Endothelial cell of umbilical vein (primary cell): ENCODE data around the gene ARID1B. TPM values are rescaled to one million over a fixed set of nuclear protein-coding genes. Genes with fewer than 3 reads are reported as not detected.

Experiments
- BruUV-seq: library from RNA; stranded (reverse); fragments of 400-500 nt; replicated peaks from 2 replicates; lab custom pipeline; 2021; lab: Mats Ljungman, UMichigan
- CTCF ChIA-PET: fragments of 300-600, 350-600 bp; sonication (Branson Sonifier 250); formaldehyde crosslinking; loops from one replicate; lab custom pipeline; 2021; ENCODE audit warnings: antibody characterized with exemption, inconsistent platforms; lab: Charles Lee
- POLR2A ChIA-PET: fragments of 300-600, 350-600 bp; sonication (Branson Sonifier 250); formaldehyde crosslinking; loops from one replicate; lab custom pipeline; 2021; ENCODE audit warnings: antibody characterized with exemption, inconsistent platforms; lab: Charles Lee
- DNase-seq: peaks from one replicate; pipeline ENCODE4 v3.0.0-alpha.2; 2011; ENCODE audit warnings: low read depth, low spot score
- FAIRE-seq: peaks from 2 replicates; lab custom pipeline; 2011; peaks lifted over from hg19 to GRCh38; lab: Jason Lieb, UNC
- H2AFZ ChIP-seq: 2 replicates; pipeline ENCODE4 v1.6.0; 2012; ENCODE audit warnings: low read depth, low read length, control low read depth, inconsistent platforms
- H3K27ac ChIP-seq: 2 replicates; pipeline ENCODE4 v1.5.1; 2011; ENCODE audit warnings: low read depth, mild to moderate bottlenecking, control low read depth, low read length, moderate library complexity; ENCODE audit not compliant: insufficient read depth
- H3K27me3 ChIP-seq, 2 experiments: 2 replicates each; pipeline versions ENCODE4 v1.6.0 to v1.6.1; 2011; ENCODE audit warnings: low read length in 2 of 2, mixed read lengths in 1 of 2; ENCODE audit not compliant: control insufficient read depth in 2 of 2, insufficient read depth in 2 of 2
- H3K36me3 ChIP-seq, 2 experiments: 2 replicates in 1 of 2; 3 replicates in 1 of 2; pipeline ENCODE4 v1.5.1; 2011; ENCODE audit warnings: low read length in 2 of 2, mild to moderate bottlenecking in 1 of 2, moderate library complexity in 1 of 2; ENCODE audit not compliant: control insufficient read depth in 2 of 2, insufficient read depth in 2 of 2; ENCODE audit errors: extremely low read depth in 1 of 2
- H3K4me1 ChIP-seq: 3 replicates; pipeline ENCODE4 v1.5.1; 2011; ENCODE audit warnings: mild to moderate bottlenecking, low read length; ENCODE audit not compliant: control insufficient read depth, insufficient read depth; ENCODE audit errors: extremely low read depth
- H3K4me2 ChIP-seq: 2 replicates; pipeline ENCODE4 v1.6.1; 2011; ENCODE audit warnings: low read length, control low read depth, mixed read lengths; ENCODE audit not compliant: insufficient read depth
- H3K4me3 ChIP-seq, 3 experiments: fragments of 200-600 bp in 1 of 3; sonication (generic), shearing (Covaris generic) in 1 of 3; replicated peaks in 1 of 3; 2 replicates each; pipeline ENCODE4 v1.5.1; 2011 to 2016; ENCODE audit warnings: control low read depth in 3 of 3, low read length in 3 of 3, mild to moderate bottlenecking in 2 of 3, inconsistent platforms in 1 of 3, low read depth in 1 of 3, moderate library complexity in 1 of 3; ENCODE audit not compliant: insufficient read depth in 1 of 3
- H3K79me2 ChIP-seq: 2 replicates; pipeline ENCODE4 v1.6.0; 2012; ENCODE audit warnings: low read length, inconsistent platforms; ENCODE audit not compliant: control insufficient read depth, insufficient read depth
- H3K9ac ChIP-seq: replicated peaks from 2 replicates; pipeline ENCODE3; 2011; ENCODE audit warnings: low read length, control low read depth; ENCODE audit not compliant: insufficient read depth; ENCODE audit errors: extremely low read depth
- H3K9me1 ChIP-seq: replicated peaks from 3 replicates; pipeline ENCODE4 v1.6.0; 2011; ENCODE audit warnings: mild to moderate bottlenecking, low read length; ENCODE audit not compliant: control insufficient read depth, insufficient read depth; ENCODE audit errors: extremely low read depth
- H3K9me3 ChIP-seq: replicated peaks from 2 replicates; pipeline ENCODE4 v1.5.1; 2012; ENCODE audit warnings: low read length, inconsistent platforms; ENCODE audit not compliant: control insufficient read depth, insufficient read depth
- H4K20me1 ChIP-seq: replicated peaks from 2 replicates; pipeline ENCODE3; 2011; ENCODE audit warnings: mild to moderate bottlenecking, low read length; ENCODE audit not compliant: control insufficient read depth, insufficient read depth; ENCODE audit errors: extremely low read depth
- CTCF ChIP-seq, 2 donors: IDR thresholded peaks; 1 replicate in 1 of 2; 2 replicates in 1 of 2; pipeline ENCODE4 v1.5.1; 2011; ENCODE audit warnings: low read length in 2 of 2, mild to moderate bottlenecking in 2 of 2, moderate library complexity in 2 of 2, control low read depth in 1 of 2, inconsistent platforms in 1 of 2, low read depth in 1 of 2; ENCODE audit not compliant: insufficient read depth in 1 of 2; ENCODE audit errors: extremely low read depth in 1 of 2
- EZH2 ChIP-seq: IDR thresholded peaks from 2 replicates; pipeline ENCODE4 v1.6.1; 2012; ENCODE audit warnings: borderline replicate concordance, low read depth, mild to moderate bottlenecking, moderate library complexity, low read length, inconsistent platforms; ENCODE audit not compliant: severe bottlenecking
- FOS ChIP-seq: IDR thresholded peaks from 2 replicates; pipeline ENCODE4 v1.6.1; 2011; ENCODE audit warnings: mild to moderate bottlenecking, low read length, moderate library complexity, borderline replicate concordance; ENCODE audit not compliant: insufficient read depth
- GATA2 ChIP-seq: IDR thresholded peaks from 2 replicates; pipeline ENCODE4 v1.7.0; 2011; ENCODE audit warnings: low read depth, mild to moderate bottlenecking, moderate library complexity, mixed read lengths, low read length; ENCODE audit not compliant: insufficient read length, insufficient read depth
- JUN ChIP-seq: IDR thresholded peaks from 2 replicates; pipeline ENCODE4 v1.6.1; 2011; ENCODE audit warnings: borderline replicate concordance, low read depth; ENCODE audit not compliant: insufficient read length, insufficient read depth
- MYC ChIP-seq: IDR thresholded peaks from one replicate; pipeline ENCODE4 v1.6.1; 2011; ENCODE audit warnings: mild to moderate bottlenecking, low read depth, low read length
- POLR2A ChIP-seq: IDR thresholded peaks from 2 replicates; pipeline ENCODE4 v1.6.1; 2012; ENCODE audit warnings: low read depth, mild to moderate bottlenecking, control low read depth, low read length
- POLR2AphosphoS5 ChIP-seq: IDR thresholded peaks from 2 replicates; pipeline ENCODE4 v1.6.1; 2012; ENCODE audit warnings: low read depth, mild to moderate bottlenecking, control low read depth, low read length, moderate library complexity; ENCODE audit not compliant: insufficient read depth
- dilution Hi-C: fragments of 300-500 bp; cut with MboI; formaldehyde crosslinking; loops from one replicate; pipeline ENCODE4 v1.15.0; 2019; ENCODE audit warnings: low sequenced_read_pairs; ENCODE audit not compliant: extremely low pct_ligation_motif_present
- intact Hi-C: fragments of 100-400 bp; cut with micrococcal nuclease; formaldehyde crosslinking; loops from one replicate; pipeline ENCODE4 v1.10.0; 2022
- polyA plus RNA-seq, 4 experiments: library from polyadenylated mRNA; depleted of rRNA in 3 of 4; stranded (reverse) in 3 of 4; unstranded in 1 of 4; fragments of >200 nt; gene quantifications; 2 replicates each; pipeline versions ENCODE4 v1.2.1 to v1.2.3, GENCODE V29; 2011 to 2012; ENCODE audit warnings: missing spikeins in 1 of 4
- total RNA-seq: library from RNA; stranded (reverse); gene quantifications from 2 replicates; pipeline ENCODE4 v1.2.3, GENCODE V29; 2021
- TF ChIP-seq, protein P1 (sequence below): IDR thresholded peaks from 2 replicates; pipeline ENCODE4 v1.6.1; 2011; ENCODE audit not compliant: insufficient read depth, insufficient read length

Gene ARID1B
- total and polyA plus RNA-seq, 2 donors (not counting 3 experiments of a cell fraction or from before 2014, with no cell fraction given) = 21.8 to 89.5 TPM

DNA sequence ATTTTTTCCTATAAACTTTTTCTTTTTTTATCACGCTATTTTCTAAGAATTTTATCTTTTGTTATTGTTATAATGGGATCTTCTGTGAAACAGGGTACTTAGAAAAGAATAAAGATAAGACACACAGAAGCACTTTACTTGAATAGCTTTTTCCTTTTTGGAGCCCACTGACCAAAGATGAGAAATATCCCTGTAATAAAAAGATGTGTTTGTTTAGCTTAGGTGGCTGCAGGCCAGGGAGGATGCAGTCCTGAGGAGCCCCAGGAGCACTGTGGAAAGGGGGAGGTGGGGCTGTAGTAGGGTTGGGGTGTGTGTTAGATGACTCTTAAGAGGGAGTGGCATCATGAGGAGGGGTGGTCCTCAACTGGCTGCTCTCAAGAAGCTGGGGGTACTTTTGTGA, 128.6 kb downstream of the ARID1B start:
- DNase-seq (no peak), FAIRE-seq (no peak)
- ChIA-PET POLR2A (no interaction called here), CTCF (interaction anchor here (0.5 to 1.5 kb wide), 3 partner anchors 9 to 35 kb away, joined by 3 to 4 read pairs (median 3); no protein-coding TSS in a partner anchor)
- H3K4me2 ChIP-seq = no peak overlapping the region
- intact Hi-C loops = no loop called here
- H3K4me3 ChIP-seq = no peak overlapping the region
- no peaks in the 10 kb centered on the region for H3K36me3 ChIP-seq
- H3K4me1 ChIP-seq = peaks cover 12% of the 10 kb centered on the region
- H3K9me3 ChIP-seq = no peaks in the 10 kb centered on the region
- TF ChIP-seq FOS (no peak), MYC (no peak), CTCF (IDR thresholded peaks at IDR 0.05; ENCODE audit: extremely low read depth in 1 of 2, insufficient read depth in 1 of 2, low read depth in 1 of 2, low read length in 2 of 2) (no peak), POLR2AphosphoS5 (no peak), POLR2A (no peak), JUN (no peak), GATA2 (no peak), EZH2 (no peak)
- TF ChIP-seq, protein P1, sequence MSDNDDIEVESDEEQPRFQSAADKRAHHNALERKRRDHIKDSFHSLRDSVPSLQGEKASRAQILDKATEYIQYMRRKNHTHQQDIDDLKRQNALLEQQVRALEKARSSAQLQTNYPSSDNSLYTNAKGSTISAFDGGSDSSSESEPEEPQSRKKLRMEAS = no peak
- BruUV-seq = no TSS peak
- no peaks in the 10 kb centered on the region for H3K27me3 ChIP-seq
- H2AFZ ChIP-seq = no peak overlapping the region
- H3K9me1 ChIP-seq = no peaks in the 10 kb centered on the region
- dilution Hi-C loops = no loop called here
- no peak overlapping the region for H3K27ac ChIP-seq
- H3K9ac ChIP-seq = no peak overlapping the region
- H4K20me1 ChIP-seq = no peaks in the 10 kb centered on the region
- peaks cover 11% of the 10 kb centered on the region for H3K79me2 ChIP-seq
